Muscle layer of colon (tissue), 2 donors: ENCODE results near the gene DPP3.
"Not testable (repeated sequence)": the region's sequence is repeated elsewhere in the genome, so short reads cannot be mapped to it uniquely, and the experiment has no call there.

Experiments
- H3K27ac ChIP-seq: one replicate; pipeline ENCODE4 v1.7.0; 2013; ENCODE audit warnings: low read depth, mild to moderate bottlenecking, low read length, moderate library complexity
- H3K27me3 ChIP-seq, 2 donors: one replicate each; pipeline ENCODE4 v1.7.0; 2013; ENCODE audit warnings: low read length in 2 of 2, mild to moderate bottlenecking in 2 of 2; ENCODE audit not compliant: insufficient read depth in 2 of 2, control insufficient read depth in 1 of 2
- H3K36me3 ChIP-seq: one replicate; pipeline ENCODE4 v1.7.0; 2013; ENCODE audit warnings: mild to moderate bottlenecking, low read length; ENCODE audit not compliant: insufficient read depth
- H3K4me1 ChIP-seq: one replicate; pipeline ENCODE4 v1.7.0; 2013; ENCODE audit warnings: mild to moderate bottlenecking, low read length; ENCODE audit not compliant: insufficient read depth
- H3K4me3 ChIP-seq, 2 donors: one replicate each; pipeline ENCODE4 v1.7.0; 2013; ENCODE audit warnings: low read length in 2 of 2, low read depth in 1 of 2, mild to moderate bottlenecking in 1 of 2, moderate library complexity in 1 of 2
- H3K9ac ChIP-seq: one replicate; pipeline ENCODE4 v1.7.0; 2013; ENCODE audit warnings: low read length
- H3K9me3 ChIP-seq: one replicate; pipeline ENCODE4 v1.7.0; 2013; ENCODE audit warnings: mild to moderate bottlenecking, low read length
- donor health status: abdominal sarcoma.
- donor health status: Adenocarcinoma of cecum.

The DPP3 gene

DNA sequence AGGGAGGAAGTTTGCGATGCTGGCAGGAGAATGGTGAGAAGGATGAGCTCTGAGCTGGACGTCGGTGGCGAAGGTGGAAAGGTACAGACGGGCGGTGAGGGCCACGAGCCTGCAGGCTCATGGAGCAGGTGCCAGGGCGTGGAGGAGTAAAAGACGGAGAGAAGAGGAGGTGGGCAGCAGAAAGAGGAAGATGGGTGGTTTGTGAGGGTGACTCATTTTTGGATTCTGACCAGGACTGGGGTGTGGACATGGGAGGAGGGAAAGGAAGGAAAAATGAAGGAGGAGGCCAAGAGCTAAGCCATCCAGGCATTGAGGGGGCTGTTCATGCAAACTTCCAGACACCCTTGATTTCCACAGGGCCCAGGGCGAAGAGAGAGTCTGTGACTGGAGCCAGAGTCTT, 62.1 kb downstream of the DPP3 start:
- Histone ChIP-seq H3K4me3 (no peak overlapping the region), H3K9ac (no peak overlapping the region), H3K9me3 (no peaks in the 10 kb centered on the region), H3K27me3 (no peaks in the 10 kb centered on the region), H3K36me3 (peaks cover 17% of the 10 kb centered on the region), H3K27ac (no peak overlapping the region), H3K4me1 (peaks cover 16% of the 10 kb centered on the region)

DNA sequence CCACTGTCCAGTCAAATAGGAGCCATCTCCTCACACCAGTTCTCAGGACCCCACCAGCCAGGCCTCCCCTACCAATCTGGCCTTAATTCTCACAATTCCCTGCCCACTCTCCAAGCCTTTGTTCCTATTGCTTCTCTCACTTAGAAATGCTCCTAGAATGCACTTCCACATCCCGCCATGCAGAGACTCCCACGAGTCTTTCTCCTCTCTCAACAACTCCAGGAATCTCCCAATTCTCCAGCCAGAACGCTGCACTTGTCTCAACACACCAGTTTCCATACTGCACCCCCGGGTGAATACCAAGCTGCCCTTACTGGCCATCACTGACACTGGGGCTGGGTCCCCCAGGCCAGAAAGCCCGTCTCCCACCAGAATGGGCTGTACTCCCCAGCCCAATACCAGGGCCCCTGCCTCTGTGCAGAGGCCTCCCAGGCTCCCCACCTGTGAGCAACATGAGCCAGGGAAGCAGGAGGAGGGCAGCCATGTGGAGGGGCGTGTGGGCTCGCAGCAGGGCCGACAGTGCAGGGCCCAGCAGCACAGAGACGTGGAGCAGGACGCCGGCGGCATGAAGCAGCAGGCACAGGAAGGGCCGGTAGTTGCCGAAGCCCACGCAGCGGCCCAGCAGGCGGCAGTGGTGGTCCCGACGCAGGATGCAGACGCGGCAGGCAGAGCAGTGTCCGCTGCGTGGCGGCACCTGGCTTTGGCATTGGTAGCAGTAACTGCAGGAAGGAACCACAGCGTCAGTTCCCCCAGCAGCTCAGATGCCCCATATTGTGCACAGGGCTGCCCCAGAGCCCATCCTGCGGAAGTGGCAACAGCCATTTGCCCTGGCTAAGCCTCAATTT, 63.3 kb downstream of the DPP3 start:
- Histone ChIP-seq H3K4me1 (peaks cover 16% of the 10 kb centered on the region), H3K4me3 (no peak overlapping the region), H3K36me3 (peaks cover 16% of the 10 kb centered on the region), H3K27ac (no peak overlapping the region), H3K27me3 (no peaks in the 10 kb centered on the region), H3K9me3 (no peaks in the 10 kb centered on the region), H3K9ac (no peak overlapping the region)

GRCh38 chr11:66544952-66545351, 64.7 kb downstream of the DPP3 start:
- H3K27ac ChIP-seq, H3K9me3 ChIP-seq, H3K27me3 ChIP-seq, H3K4me3 ChIP-seq: not testable (repeated sequence)
- Histone ChIP-seq H3K36me3 (peaks cover 11% of the 10 kb centered on the region), H3K9ac (peak overlapping the region; percentile 22), H3K4me1 (peaks cover 16% of the 10 kb centered on the region)

- peaks cover 11% of the 10 kb centered on the region for H3K36me3 ChIP-seq
- peaks cover 16% of the 10 kb centered on the region for H3K4me1 ChIP-seq
- peak within 1 kb of the TSS; percentile 62 to 72 for H3K4me3 ChIP-seq
- no peaks in the 10 kb centered on the region for H3K27me3 ChIP-seq
- peak within 1 kb of the TSS; percentile 74 for H3K27ac ChIP-seq
- peak within 1 kb of the TSS; percentile 22 for H3K9ac ChIP-seq
- H3K9me3 ChIP-seq, result no peaks in the 10 kb centered on the region
Measured at GRCh38 chr11:66545701-66546367, 65.6 kb downstream of the DPP3 start, which contains the start of gene ZDHHC24. TSS of gene ZDHHC24 (minus strand) at chr11:66546048. CDS start at chr11:66546003, 45 bp downstream.

DNA sequence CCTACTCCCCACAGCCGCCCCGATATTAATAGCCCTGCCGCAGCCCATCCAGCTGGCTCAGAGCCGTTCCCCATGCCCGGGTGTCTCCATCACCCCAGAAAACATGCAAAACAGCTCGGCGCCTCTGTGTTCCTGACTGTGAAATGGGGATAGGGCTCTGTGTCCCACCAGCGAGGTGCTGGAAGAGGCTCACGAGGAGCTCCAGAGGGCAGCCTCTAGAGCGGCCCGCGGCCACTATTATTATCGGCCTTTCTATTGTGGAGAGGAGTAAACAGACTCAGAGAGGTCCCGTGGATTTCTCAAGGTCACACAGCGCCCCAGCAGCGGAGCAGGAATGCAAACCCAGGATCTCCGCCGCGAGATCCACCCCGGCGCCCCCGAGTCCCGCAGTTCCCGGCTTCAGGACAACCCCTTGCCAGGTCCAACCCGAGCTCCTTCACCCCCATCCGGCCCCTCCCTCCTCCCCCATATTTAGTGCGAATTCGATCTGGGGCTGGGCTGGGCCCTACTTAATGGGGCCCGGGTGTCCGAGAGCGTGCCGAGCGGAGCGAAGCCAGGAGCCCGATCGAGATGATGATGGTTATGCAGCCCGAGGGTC, 66.2 kb downstream of the DPP3 start, which contains the start of gene ACTN3:
TSS of gene ACTN3 (plus strand) at position 536 of the 598 bp plus-strand sequence. CDS start at position 571, 35 bp downstream.
- H3K4me3 ChIP-seq, result peak within 1 kb of the TSS; percentile 62 to 72
- peak within 1 kb of the TSS; percentile 74 for H3K27ac ChIP-seq
- H3K27me3 ChIP-seq, result no peaks in the 10 kb centered on the region
- peak within 1 kb of the TSS; percentile 22 for H3K9ac ChIP-seq
- peaks cover 16% of the 10 kb centered on the region for H3K4me1 ChIP-seq
- H3K9me3 ChIP-seq, result no peaks in the 10 kb centered on the region
- peaks cover 11% of the 10 kb centered on the region for H3K36me3 ChIP-seq

- Histone ChIP-seq H3K27ac (no peak overlapping the region), H3K9ac (no peak overlapping the region), H3K4me3 (no peak overlapping the region), H3K9me3 (no peaks in the 10 kb centered on the region), H3K36me3 (peaks cover 8% of the 10 kb centered on the region), H3K27me3 (no peaks in the 10 kb centered on the region), H3K4me1 (peaks cover 16% of the 10 kb centered on the region)
Measured at GRCh38 chr11:66546966-66547661, 66.9 kb downstream of the DPP3 start.

GRCh38 chr11:66547662-66548009, 67.4 kb downstream of the DPP3 start:
- no peak overlapping the region for H3K27ac ChIP-seq
- H3K9me3 ChIP-seq, result no peaks in the 10 kb centered on the region
- H3K4me1 ChIP-seq, result peaks cover 16% of the 10 kb centered on the region
- H3K4me3 ChIP-seq, result no peak overlapping the region
- no peak overlapping the region for H3K9ac ChIP-seq
- peaks cover 3% of the 10 kb centered on the region for H3K36me3 ChIP-seq
- no peaks in the 10 kb centered on the region for H3K27me3 ChIP-seq

- no peaks in the 10 kb centered on the region for H3K9me3 ChIP-seq
- H3K4me1 ChIP-seq, result peaks cover 16% of the 10 kb centered on the region
- no peak overlapping the region for H3K9ac ChIP-seq
- no peak overlapping the region for H3K4me3 ChIP-seq
- no peaks in the 10 kb centered on the region for H3K27me3 ChIP-seq
- no peak overlapping the region for H3K27ac ChIP-seq
- no peaks in the 10 kb centered on the region for H3K36me3 ChIP-seq
Measured at GRCh38 chr11:66548041-66548440, 67.8 kb downstream of the DPP3 start.

DNA sequence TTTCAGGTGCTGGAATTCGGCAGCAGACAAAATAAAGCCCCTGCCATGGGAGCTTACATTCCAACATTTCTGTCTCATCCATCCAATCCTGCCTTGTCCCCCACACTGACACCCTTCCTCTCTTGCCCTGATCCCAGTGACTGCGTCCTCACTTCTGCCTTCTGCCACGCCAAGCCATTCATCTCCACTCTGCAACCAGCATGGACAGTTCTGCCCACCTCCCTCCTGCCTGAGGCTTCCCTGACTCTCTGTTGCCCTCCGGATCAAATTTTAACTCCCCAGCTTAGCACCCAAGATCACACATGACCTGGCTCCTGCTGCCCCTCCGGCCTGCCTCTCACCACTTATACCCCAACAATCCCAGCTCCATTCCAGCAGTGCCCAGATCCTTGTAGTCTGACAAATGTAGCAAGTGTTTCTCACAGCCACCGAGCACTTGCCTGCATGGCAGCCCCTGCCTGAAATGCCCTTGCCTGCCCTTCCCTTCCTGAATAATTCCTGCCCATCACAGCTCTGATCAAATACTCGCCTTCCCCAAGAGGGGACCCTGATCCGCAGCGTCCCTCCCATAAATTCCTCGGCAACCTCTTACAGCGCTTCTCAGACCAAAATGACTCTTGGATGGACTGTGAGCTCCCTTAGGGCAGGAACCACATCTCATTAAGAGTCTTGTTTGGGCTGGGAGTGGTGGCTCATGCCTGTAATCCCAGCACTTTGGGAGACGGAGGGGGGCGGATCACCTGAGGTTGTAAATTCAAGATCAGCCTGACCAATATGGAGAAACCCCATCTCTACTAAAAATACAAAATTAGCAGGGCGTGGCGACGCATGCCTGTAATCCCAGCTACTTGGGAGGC, 68.8 kb downstream of the DPP3 start:
- Histone ChIP-seq H3K36me3 (no peaks in the 10 kb centered on the region), H3K9ac (no peak overlapping the region), H3K27me3 (no peaks in the 10 kb centered on the region), H3K4me3 (no peak overlapping the region), H3K27ac (no peak overlapping the region), H3K9me3 (no peaks in the 10 kb centered on the region), H3K4me1 (peaks cover 10% of the 10 kb centered on the region)

DNA sequence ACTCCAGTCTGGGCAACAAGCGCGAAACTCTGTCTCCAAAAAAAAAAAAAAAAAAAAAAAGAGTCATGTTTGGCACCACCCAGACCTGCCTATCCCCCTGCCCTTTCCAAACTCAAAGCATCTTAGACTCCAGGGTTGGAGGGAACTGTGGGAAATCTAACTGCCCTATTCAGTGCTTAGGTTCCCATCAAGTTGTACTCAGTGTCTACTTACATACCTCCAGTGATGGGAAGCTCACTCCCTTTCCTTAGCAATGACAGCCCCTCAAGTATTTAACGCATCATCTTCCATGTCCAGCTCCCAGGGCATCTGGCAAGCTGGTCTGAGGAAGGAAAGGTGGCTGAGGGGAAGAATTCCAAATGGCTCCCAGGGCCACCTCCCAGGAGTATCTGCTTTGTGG, 69.5 kb downstream of the DPP3 start:
- no peak overlapping the region for H3K4me3 ChIP-seq
- H3K9me3 ChIP-seq, result no peaks in the 10 kb centered on the region
- no peak overlapping the region for H3K9ac ChIP-seq
- H3K36me3 ChIP-seq, result no peaks in the 10 kb centered on the region
- H3K27me3 ChIP-seq, result no peaks in the 10 kb centered on the region
- H3K4me1 ChIP-seq, result peaks cover 7% of the 10 kb centered on the region
- H3K27ac ChIP-seq, result no peak overlapping the region
